SK-N-SH treated with all-trans-retinoic acid at 6 μM for 48 hours (cell line): Measurements from ENCODE around the gene GATAD1.
"Not testable (repeated sequence)": the region's sequence is repeated elsewhere in the genome, so short reads cannot be mapped to it uniquely, and the experiment has no call there.

Source experiments
- ATAC-seq: fragments of 200-7000 bp; cut with Tn5 transposase; 3 replicates; pipeline ENCODE4 v1.9.1; 2020; ENCODE audit warnings: mild to moderate bottlenecking, moderate library complexity
- CSDC2 ChIP-seq: fragments of 250-450 bp; sonication (Bioruptor Pico); IDR thresholded peaks from 2 replicates; pipeline ENCODE4 v1.5.0; 2020; ENCODE audit warnings: mild to moderate bottlenecking, moderate library complexity
- ESRRG ChIP-seq: fragments of 250-450 bp; sonication (Bioruptor Pico); IDR thresholded peaks from 2 replicates; pipeline ENCODE4 v1.6.1; 2021; ENCODE audit warnings: mild to moderate bottlenecking
- ISL1 ChIP-seq: fragments of 250-450 bp; sonication (Bioruptor Pico); IDR thresholded peaks from 2 replicates; pipeline ENCODE4 v2.1.2; 2022; ENCODE audit warnings: mild to moderate bottlenecking, moderate library complexity
- OSR1 ChIP-seq: fragments of 250-450 bp; sonication (Bioruptor Pico); IDR thresholded peaks from 2 replicates; pipeline ENCODE4 v1.8.0; 2022; ENCODE audit warnings: moderate library complexity, mild to moderate bottlenecking, inconsistent platforms
- PPARA ChIP-seq: fragments of 250-450 bp; sonication (Bioruptor Pico); IDR thresholded peaks from 2 replicates; pipeline ENCODE4 v1.5.0; 2020; ENCODE audit warnings: mild to moderate bottlenecking, borderline replicate concordance
- RARB ChIP-seq: fragments of 250-450 bp; sonication (Bioruptor Pico); IDR thresholded peaks from 2 replicates; pipeline ENCODE4 v1.8.0; 2021; ENCODE audit warnings: mild to moderate bottlenecking, moderate library complexity
- SNAI2 ChIP-seq: fragments of 250-450 bp; sonication (Bioruptor Pico); IDR thresholded peaks from 2 replicates; pipeline ENCODE4 v1.5.0; 2020; ENCODE audit warnings: mild to moderate bottlenecking, moderate library complexity
- TCF4 ChIP-seq: fragments of 250-450 bp; sonication (Bioruptor Pico); IDR thresholded peaks from 2 replicates; pipeline ENCODE4 v1.8.0; 2021; ENCODE audit warnings: mild to moderate bottlenecking, moderate library complexity, borderline replicate concordance
- TOX ChIP-seq: fragments of 250-450 bp; sonication (Bioruptor Pico); IDR thresholded peaks from 2 replicates; pipeline ENCODE4 v1.8.0; 2021; ENCODE audit warnings: mild to moderate bottlenecking, moderate library complexity, borderline replicate concordance
- ZC3H10 ChIP-seq: fragments of 250-450 bp; sonication (Bioruptor Pico); IDR thresholded peaks from 2 replicates; pipeline ENCODE4 v1.5.1; 2021; ENCODE audit warnings: mild to moderate bottlenecking, moderate library complexity
- ZFP3 ChIP-seq: fragments of 250-450 bp; sonication (Bioruptor Pico); IDR thresholded peaks from 2 replicates; pipeline ENCODE4 v1.5.0; 2020; ENCODE audit warnings: mild to moderate bottlenecking, moderate library complexity
- ZFP30 ChIP-seq: fragments of 450-650 bp; formaldehyde crosslinking; IDR thresholded peaks from 2 replicates; pipeline ENCODE4 v1.5.0; 2022; ENCODE audit warnings: mild to moderate bottlenecking, moderate library complexity
- ZNF565 ChIP-seq: fragments of 450-650 bp; formaldehyde crosslinking; conservative IDR thresholded peaks from 2 replicates; pipeline ENCODE4 v1.5.0; 2020; ENCODE audit warnings: low read depth, mild to moderate bottlenecking, moderate library complexity
- ZNF70 ChIP-seq: fragments of 450-650 bp; formaldehyde crosslinking; IDR thresholded peaks from 2 replicates; pipeline ENCODE4 v1.5.0; 2020; ENCODE audit warnings: mild to moderate bottlenecking, moderate library complexity
- ZNF8 ChIP-seq: fragments of 450-650 bp; formaldehyde crosslinking; IDR thresholded peaks from 2 replicates; pipeline ENCODE4 v1.5.0; 2020; ENCODE audit warnings: mild to moderate bottlenecking, moderate library complexity
- TF ChIP-seq, protein P1 (sequence below): fragments of 250-450 bp; sonication (Bioruptor Pico); IDR thresholded peaks from 2 replicates; pipeline ENCODE4 v1.5.1; 2021; ENCODE audit warnings: mild to moderate bottlenecking, moderate library complexity
- TF ChIP-seq, protein P2 (sequence below): fragments of 250-450 bp; sonication (Bioruptor Pico); IDR thresholded peaks from 2 replicates; pipeline ENCODE4 v1.8.0; 2020; ENCODE audit warnings: mild to moderate bottlenecking, moderate library complexity, borderline replicate concordance
- TF ChIP-seq, protein P3 (sequence below): fragments of 250-450 bp; sonication (Bioruptor Pico); IDR thresholded peaks from 2 replicates; pipeline ENCODE4 v1.5.0; 2020; ENCODE audit warnings: mild to moderate bottlenecking, moderate library complexity
- TF ChIP-seq, protein P4 (sequence below): fragments of 250-450 bp; sonication (Bioruptor Pico); IDR thresholded peaks from 2 replicates; pipeline ENCODE4 v1.5.1; 2020; ENCODE audit warnings: low read depth, mild to moderate bottlenecking, moderate library complexity

Gene GATAD1

DNA sequence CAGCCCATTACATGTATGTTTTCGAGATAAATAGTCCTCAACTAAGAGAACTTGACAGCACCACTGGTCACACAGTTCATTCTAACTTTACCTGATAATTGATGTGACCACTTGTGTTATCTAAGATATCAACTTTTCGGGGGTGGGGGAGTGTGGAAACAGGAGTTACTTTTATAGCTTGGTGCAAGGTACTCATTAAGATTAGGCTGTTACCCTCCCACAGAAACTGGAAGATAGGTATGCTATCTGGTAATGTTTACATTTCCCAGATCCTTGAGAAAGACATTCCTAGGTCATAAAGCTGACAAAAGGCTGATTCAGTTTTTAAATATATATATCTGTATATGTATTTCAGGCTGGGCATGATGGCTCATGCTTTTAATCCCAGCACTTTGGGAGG is 19.4 kb downstream of the GATAD1 start:
- TF ChIP-seq, protein P1, sequence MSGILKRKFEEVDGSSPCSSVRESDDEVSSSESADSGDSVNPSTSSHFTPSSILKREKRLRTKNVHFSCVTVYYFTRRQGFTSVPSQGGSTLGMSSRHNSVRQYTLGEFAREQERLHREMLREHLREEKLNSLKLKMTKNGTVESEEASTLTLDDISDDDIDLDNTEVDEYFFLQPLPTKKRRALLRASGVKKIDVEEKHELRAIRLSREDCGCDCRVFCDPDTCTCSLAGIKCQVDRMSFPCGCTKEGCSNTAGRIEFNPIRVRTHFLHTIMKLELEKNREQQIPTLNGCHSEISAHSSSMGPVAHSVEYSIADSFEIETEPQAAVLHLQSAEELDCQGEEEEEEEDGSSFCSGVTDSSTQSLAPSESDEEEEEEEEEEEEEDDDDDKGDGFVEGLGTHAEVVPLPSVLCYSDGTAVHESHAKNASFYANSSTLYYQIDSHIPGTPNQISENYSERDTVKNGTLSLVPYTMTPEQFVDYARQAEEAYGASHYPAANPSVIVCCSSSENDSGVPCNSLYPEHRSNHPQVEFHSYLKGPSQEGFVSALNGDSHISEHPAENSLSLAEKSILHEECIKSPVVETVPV (CRISPR knock-in tag) = no peak
- TF ChIP-seq, protein P2, sequence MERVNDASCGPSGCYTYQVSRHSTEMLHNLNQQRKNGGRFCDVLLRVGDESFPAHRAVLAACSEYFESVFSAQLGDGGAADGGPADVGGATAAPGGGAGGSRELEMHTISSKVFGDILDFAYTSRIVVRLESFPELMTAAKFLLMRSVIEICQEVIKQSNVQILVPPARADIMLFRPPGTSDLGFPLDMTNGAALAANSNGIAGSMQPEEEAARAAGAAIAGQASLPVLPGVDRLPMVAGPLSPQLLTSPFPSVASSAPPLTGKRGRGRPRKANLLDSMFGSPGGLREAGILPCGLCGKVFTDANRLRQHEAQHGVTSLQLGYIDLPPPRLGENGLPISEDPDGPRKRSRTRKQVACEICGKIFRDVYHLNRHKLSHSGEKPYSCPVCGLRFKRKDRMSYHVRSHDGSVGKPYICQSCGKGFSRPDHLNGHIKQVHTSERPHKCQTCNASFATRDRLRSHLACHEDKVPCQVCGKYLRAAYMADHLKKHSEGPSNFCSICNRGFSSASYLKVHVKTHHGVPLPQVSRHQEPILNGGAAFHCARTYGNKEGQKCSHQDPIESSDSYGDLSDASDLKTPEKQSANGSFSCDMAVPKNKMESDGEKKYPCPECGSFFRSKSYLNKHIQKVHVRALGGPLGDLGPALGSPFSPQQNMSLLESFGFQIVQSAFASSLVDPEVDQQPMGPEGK (CRISPR knock-in tag) = no peak
- TF ChIP-seq PPARA = no peak
- TF ChIP-seq CSDC2 (CRISPR knock-in tag) = no peak
- TF ChIP-seq ZFP30 (CRISPR knock-in tag) = no peak
- TF ChIP-seq, protein P3, sequence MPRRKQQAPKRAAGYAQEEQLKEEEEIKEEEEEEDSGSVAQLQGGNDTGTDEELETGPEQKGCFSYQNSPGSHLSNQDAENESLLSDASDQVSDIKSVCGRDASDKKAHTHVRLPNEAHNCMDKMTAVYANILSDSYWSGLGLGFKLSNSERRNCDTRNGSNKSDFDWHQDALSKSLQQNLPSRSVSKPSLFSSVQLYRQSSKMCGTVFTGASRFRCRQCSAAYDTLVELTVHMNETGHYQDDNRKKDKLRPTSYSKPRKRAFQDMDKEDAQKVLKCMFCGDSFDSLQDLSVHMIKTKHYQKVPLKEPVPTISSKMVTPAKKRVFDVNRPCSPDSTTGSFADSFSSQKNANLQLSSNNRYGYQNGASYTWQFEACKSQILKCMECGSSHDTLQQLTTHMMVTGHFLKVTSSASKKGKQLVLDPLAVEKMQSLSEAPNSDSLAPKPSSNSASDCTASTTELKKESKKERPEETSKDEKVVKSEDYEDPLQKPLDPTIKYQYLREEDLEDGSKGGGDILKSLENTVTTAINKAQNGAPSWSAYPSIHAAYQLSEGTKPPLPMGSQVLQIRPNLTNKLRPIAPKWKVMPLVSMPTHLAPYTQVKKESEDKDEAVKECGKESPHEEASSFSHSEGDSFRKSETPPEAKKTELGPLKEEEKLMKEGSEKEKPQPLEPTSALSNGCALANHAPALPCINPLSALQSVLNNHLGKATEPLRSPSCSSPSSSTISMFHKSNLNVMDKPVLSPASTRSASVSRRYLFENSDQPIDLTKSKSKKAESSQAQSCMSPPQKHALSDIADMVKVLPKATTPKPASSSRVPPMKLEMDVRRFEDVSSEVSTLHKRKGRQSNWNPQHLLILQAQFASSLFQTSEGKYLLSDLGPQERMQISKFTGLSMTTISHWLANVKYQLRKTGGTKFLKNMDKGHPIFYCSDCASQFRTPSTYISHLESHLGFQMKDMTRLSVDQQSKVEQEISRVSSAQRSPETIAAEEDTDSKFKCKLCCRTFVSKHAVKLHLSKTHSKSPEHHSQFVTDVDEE (CRISPR knock-in tag) = no peak
- TF ChIP-seq ESRRG = no peak
- no peak for TF ChIP-seq ZNF70
- no peak for TF ChIP-seq ZNF8
- no peak for TF ChIP-seq SNAI2 (CRISPR knock-in tag)
- no peak for TF ChIP-seq ZNF565 (CRISPR knock-in tag)
- TF ChIP-seq OSR1 (CRISPR knock-in tag) = no peak
- TF ChIP-seq TCF4 = no peak
- no peak for TF ChIP-seq ZC3H10 (CRISPR knock-in tag)
- no peak for TF ChIP-seq ZFP3 (CRISPR knock-in tag)
- no peak for TF ChIP-seq ISL1 (CRISPR knock-in tag)
- TF ChIP-seq TOX = no peak
- TF ChIP-seq, protein P4, sequence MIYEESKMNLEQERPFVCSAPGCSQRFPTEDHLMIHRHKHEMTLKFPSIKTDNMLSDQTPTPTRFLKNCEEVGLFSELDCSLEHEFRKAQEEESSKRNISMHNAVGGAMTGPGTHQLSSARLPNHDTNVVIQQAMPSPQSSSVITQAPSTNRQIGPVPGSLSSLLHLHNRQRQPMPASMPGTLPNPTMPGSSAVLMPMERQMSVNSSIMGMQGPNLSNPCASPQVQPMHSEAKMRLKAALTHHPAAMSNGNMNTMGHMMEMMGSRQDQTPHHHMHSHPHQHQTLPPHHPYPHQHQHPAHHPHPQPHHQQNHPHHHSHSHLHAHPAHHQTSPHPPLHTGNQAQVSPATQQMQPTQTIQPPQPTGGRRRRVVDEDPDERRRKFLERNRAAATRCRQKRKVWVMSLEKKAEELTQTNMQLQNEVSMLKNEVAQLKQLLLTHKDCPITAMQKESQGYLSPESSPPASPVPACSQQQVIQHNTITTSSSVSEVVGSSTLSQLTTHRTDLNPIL = no peak
- TF ChIP-seq RARB = no peak

DNA sequence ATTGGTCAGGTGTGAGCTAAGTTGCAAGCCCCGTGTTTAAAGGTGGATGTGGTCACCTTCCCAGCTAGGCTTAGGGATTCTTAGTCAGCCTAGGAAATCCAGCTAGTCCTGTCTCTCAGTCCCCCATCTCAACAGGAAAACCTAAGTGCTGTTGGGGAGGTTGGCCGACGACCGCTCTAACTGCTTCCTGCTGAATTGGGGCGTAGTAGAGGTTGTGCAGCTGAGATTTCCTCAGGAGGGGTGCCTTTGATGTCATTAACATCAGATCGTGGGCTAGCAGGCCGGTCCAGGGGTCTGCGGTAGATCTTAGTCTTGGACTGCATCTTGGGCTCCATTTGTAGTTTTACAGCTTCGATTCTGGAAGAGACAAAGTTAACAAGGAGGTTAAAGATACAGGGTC is 21.3 kb downstream of the GATAD1 start:
- not testable (repeated sequence) for ATAC-seq

More for the DNA sequence above, 19.4 kb downstream of the GATAD1 start:
- ATAC-seq = no peak

DNA sequence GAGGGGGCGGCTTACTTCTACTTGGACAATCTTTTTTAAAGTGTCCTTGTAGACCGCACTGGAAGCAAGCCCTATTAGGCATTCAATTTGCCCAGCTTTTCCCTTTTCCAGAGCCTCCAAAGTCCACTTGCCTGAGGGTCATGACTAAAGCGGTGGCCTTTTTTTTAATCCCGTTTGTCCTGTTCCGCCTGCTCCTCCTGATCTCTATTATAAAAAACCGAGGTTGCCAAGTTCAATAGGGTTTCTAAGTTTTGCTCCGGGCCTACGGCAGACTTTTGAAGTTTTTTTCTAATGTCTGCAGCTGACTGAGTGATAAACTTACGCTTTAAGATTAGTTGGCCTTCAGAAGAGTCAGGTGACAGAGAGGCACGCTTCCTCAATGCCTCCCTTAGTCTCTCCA is 26.7 kb downstream of the GATAD1 start:
- not testable (repeated sequence) for ATAC-seq

DNA sequence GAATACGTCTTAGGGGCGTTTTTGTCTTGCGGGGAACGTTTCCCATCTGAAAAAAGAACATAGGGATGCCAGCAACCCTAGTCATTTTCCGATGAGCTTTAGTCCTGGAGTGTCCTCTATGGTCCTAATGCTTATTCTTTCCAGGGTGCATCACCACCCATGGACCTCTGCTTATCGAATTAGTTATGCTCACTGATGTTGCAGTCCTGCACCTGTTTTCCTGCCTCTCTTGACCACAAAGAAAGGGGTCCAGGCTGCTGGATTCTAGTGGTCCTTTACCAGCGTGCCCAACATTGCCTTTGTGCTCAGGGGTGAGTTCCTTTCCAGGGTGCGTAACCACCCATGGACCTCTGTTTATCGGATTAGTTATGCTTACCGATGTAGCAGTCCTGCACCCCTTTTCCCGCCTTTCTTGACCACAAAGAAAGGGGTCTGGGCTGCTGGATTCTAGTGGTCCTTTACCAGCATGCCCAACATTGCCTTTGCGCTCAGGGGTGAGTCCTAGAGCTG is 28.0 kb downstream of the GATAD1 start:
- not testable (repeated sequence) for ATAC-seq

DNA sequence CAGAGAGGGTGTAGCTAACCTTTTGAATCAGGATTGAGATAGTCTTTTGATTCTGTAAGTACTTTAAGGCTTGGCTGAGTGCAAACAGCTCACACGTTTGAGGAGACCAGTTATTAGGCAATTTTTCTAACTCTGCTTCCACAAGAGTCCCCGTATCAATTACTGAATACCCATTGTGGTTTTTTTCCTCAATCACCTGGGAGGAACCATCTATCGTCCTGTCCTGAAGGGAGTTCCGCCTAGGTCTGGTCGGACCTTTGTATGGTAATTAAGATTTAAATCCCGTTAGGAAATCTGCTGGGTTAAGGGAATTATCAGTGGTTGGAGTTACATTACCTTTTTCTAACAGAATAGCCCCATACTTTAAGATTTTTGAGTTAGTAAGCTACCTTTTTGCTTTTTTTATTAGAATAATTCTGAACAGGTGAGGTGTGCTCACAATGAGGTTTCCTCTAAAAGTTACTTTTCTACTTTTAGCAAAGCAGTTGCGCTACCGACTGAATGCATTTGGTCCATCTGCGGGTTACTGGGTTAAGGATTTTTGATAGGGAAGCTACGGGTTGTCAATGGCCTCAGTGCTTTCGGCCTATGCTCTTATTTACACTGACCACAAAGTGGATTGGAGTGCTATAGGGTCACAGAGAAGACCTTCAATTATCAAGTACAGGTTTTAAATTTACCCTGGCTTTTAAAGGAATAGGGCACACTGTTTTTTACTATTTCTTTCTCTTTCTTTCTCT is 28.7 kb downstream of the GATAD1 start:
- not testable (repeated sequence) for ATAC-seq

DNA sequence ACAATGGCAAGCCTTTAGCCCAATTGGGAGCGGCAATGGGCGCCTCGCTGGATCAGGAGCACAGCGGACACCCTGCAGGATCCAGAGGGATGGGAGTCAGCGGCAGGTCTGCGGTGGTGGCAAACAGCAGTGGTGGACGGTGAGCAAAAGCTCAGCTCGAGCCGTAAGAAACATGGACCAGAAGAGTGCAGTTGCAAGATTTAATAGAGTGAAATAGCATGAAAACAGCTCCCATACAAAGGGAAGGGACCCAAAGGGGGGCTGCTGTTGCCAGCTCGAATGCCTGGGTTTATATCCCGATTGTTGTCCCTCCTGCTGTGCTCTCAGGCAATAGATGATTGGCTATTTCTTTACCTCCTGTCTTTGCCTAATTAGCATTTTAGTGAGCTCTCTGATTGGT is 30.4 kb downstream of the GATAD1 start, which contains the start of gene ERVW-1:
TSS of gene ERVW-1 (minus strand) at position 266 of the 400 bp plus-strand sequence. CDS start 7,565 bp downstream, outside the sequence.
- not testable (repeated sequence) for ATAC-seq
